Gastroesophageal sphincter (tissue), 3 donors: ENCODE measurements around the gene DNAJC2.
"Not testable (repeated sequence)": the region's sequence is repeated elsewhere in the genome, so short reads cannot be mapped to it uniquely, and the experiment has no call there.

Experiments used
- EP300 ChIP-seq: sonication (generic); formaldehyde crosslinking; IDR thresholded peaks from one replicate; pipeline ENCODE4 v1.6.1; 2017; ENCODE audit warnings: antibody characterized with exemption, mild to moderate bottlenecking
- POLR2A ChIP-seq, 2 donors: fragments of 450-650 bp; IDR thresholded peaks; one replicate each; pipeline ENCODE4 v1.6.1; 2017; ENCODE audit warnings: antibody characterized with exemption in 2 of 2, mild to moderate bottlenecking in 2 of 2, moderate library complexity in 1 of 2
- POLR2AphosphoS5 ChIP-seq: sonication (generic); formaldehyde crosslinking; IDR thresholded peaks from one replicate; pipeline ENCODE4 v1.6.1; 2017; ENCODE audit warnings: antibody characterized with exemption
- TF ChIP-seq, protein P1 (sequence below), 4 experiments: fragments of 200-600 bp in 2 of 4; fragments of 450-650 bp in 2 of 4; sonication (generic) in 1 of 4; IDR thresholded peaks; one replicate each; pipeline ENCODE4 v1.5.1; 2017 to 2019; ENCODE audit warnings: antibody characterized with exemption in 4 of 4, mild to moderate bottlenecking in 2 of 4, moderate library complexity in 2 of 4

DNA sequence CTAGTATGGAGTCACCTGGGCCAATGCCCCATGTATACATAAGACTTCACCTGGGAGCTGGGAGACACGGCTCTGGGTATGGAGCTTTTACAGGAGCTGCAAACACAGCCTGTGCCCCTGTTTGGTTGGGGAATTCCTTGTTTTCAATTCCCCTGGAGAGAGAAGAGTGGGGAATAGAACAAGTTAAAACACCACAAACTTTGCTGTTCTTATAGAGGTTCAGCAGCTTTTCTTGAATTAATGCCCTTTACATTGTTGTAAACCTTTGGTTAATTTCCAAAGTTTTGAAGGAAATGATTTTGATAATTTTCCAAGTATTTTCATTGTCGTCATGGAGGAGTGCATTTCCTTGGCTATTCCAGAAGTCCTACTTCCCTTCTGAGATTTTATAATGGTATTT, 66.4 kb downstream of the DNAJC2 start:
- TF ChIP-seq, protein P1, sequence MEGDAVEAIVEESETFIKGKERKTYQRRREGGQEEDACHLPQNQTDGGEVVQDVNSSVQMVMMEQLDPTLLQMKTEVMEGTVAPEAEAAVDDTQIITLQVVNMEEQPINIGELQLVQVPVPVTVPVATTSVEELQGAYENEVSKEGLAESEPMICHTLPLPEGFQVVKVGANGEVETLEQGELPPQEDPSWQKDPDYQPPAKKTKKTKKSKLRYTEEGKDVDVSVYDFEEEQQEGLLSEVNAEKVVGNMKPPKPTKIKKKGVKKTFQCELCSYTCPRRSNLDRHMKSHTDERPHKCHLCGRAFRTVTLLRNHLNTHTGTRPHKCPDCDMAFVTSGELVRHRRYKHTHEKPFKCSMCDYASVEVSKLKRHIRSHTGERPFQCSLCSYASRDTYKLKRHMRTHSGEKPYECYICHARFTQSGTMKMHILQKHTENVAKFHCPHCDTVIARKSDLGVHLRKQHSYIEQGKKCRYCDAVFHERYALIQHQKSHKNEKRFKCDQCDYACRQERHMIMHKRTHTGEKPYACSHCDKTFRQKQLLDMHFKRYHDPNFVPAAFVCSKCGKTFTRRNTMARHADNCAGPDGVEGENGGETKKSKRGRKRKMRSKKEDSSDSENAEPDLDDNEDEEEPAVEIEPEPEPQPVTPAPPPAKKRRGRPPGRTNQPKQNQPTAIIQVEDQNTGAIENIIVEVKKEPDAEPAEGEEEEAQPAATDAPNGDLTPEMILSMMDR (IDR thresholded peaks at IDR 0.05), result not testable (repeated sequence)
- TF ChIP-seq POLR2AphosphoS5; POLR2A (IDR thresholded peaks at IDR 0.05); EP300: not testable (repeated sequence)
